HG02852 (cell line): Measurements from ENCODE around the gene PAK5.

Experiments used
- ATAC-seq: cut with Tn5 transposase; IDR thresholded peaks from one replicate; pipeline ENCODE4 v1.9.1; 2021; ENCODE audit warnings: mild to moderate bottlenecking, moderate library complexity; ENCODE audit not compliant: unreplicated experiment

PAK5 gene

DNA sequence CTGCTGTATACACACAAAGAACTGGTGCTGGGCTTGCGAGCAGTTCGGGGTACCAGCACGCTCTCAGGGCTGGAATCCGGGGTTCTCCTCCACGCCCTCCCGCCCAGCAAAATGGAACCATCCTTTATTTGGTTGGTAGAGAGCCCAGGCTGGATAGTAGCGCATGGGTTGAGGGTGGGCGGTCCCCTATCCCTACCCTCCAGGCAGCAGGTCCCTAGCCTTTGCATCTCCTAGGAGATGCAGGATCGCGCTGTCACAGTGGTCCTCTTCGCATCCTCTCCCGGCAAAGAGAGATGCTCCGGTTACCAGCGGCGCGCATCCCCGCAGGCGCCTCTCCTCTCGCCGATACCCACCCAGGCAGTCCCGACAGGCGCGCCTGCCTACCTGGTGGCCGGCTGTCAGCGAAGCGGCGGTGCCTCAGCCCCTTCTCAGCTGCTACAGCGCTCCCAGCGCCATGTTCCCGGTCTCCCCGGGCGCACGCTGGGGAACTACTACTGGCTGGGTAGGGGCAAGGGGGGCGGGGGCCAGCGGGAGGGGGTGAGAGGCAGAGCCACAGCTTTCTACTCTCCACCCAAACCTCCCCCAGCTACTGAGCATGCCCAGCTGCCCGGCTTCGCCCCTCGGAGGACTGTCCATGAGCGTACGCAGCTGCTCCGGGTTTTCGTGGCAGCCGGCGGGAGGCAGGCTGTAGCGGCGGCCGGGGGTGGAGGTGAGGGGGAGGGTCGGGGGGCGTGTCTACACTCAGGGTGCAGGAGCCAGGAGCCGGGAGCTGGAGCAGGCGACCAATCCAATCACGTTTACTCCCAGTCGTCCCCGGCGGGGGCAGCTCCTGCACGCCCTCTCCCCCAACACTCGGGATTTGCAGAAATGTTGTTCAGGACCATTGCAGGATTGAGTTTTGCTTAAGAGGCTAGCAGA is at the start of gene PAK5:
Gene PAK5, minus strand, starts transcription at position 699 of the 918 bp plus-strand sequence. CDS start 194,748 bp downstream, outside the sequence.
- ATAC-seq = no peak

DNA sequence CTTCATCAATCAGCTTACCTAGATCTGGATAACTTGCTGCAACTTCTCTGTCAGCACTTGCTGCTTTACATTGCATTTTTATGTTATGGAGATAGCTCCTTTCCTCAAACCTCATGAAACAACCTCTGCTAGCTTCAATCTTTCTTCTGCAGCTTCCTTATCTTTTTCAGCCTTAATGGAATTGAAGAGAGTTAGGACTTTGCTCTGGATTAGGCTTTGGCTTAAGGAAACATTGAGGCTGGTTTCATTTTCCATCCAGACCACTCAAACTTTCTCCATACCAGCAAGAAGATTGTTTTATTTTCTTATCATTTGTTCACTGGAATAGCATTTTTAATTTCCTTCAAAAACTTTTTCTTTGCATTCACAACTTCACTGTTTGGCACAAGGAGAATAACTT is 48.8 kb upstream of the PAK5 start:
- ATAC-seq = no peak

GRCh38 chr20:9886227-9886626 is 47.4 kb upstream of the PAK5 start:
- no peak for ATAC-seq

GRCh38 chr20:9884666-9885065 is 45.8 kb upstream of the PAK5 start:
- no peak for ATAC-seq

- no peak for ATAC-seq
These were observed 45.2 kb upstream of the PAK5 start for GRCh38 chr20:9884061-9884460.

DNA sequence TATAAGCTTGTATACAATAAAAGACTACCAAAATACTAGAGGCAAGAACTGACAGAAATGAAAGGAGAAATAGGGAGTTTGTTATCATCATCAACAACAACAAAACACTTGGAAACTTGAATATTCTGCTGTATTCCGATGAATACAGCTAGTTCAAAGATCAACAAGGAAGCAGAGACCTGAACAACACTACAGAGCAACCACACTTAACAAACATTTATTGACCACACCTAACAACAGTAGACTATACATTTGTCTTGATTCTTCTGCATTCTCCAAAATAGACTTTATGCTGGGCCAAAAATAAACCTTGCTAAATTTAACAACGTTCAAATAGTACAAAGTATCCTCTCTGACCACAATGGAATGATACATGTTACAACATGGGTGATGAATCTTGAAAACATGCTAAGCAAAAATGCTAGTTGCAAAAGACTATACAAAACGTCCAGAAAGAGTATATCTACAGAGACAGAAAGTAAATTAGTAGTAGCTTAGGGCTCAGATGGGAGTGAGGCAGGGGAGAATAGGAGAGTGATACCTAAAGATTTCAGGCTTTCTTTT is 39.1 kb upstream of the PAK5 start:
- ATAC-seq = no peak

GRCh38 chr20:9867196-9867980 is 28.5 kb upstream of the PAK5 start:
- no peak for ATAC-seq

DNA sequence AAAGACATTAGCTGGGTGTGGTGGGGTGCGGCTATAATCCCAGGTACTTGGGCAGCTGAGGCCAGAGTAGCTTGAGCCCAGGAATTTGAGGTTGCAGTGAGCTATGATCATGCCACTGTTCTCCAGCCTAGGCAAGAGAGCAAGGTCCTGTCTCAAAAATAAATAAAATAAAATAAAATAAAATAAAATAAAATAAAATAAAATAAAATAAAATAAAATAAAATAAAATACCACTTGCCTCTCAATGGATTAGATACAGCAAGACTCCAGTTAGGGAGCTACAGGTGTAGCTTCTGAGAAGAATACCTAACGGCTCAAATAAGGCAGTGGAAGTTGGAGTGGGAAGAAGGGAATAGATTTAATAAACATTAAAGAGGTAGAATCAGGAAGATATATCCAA is 13.7 kb upstream of the PAK5 start:
- ATAC-seq = no peak

DNA sequence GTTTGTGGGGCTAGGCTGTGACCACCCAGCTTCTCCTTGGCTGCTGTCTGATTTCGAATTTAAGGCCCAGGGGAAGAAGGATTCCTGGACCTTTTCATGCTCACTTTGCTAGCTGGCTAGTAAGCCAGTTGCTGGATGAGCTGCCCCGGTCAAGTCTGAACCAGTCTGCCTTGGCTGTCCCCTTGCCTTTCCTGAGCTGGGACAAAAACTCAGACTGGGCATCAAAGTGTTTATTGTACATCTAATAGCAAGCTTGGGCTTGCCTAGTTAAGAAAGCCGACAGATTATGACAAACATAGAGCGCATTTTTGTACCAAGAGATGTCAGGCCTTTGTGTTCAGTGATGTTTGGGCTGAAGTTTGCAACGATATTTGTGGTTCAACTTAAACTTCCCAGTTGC is 750 bp upstream of the PAK5 start:
- no peak for ATAC-seq

DNA sequence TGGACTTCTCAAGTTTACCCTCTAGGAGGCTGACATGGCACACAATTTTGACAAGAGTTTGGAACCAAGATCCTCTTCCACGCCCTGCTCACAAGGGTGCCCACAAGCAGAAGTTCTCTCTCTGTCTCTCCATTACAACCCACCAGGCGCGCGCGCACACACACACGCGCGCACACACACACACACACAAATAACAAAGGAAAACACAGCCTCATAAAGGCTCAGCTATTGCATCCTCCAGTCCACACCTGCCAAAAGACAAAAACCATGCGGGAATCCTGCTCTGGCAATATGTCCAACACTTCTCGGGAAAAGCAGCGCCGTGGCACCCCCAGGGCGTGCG is 870 bp downstream of the PAK5 start:
- no peak for ATAC-seq

- ATAC-seq = no peak
These were observed 1.2 kb downstream of the PAK5 start for GRCh38 chr20:9837634-9838033.

DNA sequence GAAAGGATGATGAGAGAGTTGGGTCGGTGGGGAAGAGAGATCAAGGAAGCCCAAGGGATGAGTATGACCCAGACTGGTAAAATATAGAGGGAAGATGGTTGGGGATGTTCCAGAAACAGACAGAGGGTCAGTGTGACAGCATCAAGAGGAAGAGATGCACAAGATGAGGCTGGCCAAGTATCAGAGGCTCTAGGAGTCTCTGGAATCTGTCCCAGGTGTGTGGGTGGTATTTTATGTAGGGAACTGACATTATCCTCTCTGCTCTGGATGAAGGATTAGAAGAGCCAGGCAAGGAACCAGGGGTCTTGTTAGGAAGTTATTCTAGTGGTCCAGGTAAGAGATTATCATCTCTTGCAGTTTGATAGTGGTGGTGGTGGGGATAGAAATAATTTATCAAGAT is 3.6 kb downstream of the PAK5 start:
- no peak for ATAC-seq

GRCh38 chr20:9831032-9831431 is 7.8 kb downstream of the PAK5 start:
- ATAC-seq = no peak

DNA sequence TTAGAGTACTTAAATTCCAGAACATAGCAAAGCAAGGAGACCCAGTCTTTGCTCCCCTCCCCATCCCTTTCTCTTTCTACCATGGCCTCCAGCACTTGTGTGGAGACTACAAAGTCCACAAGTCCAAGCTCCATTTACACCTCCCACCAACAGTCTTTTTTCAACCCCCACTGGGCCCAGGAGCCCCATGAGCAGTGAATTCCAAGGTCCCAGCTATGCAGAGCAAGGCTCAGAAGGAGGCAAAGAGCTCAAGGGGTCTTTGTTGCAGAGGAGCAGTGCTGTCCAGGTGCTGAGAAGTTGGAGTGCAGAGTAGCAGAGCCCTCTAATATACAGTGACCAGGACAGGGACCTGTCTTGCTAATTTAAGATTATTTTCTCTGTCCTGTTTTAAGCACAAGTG is 9.0 kb downstream of the PAK5 start:
- no peak for ATAC-seq

- no peak for ATAC-seq
These were observed 21.2 kb downstream of the PAK5 start for GRCh38 chr20:9817654-9818053.

DNA sequence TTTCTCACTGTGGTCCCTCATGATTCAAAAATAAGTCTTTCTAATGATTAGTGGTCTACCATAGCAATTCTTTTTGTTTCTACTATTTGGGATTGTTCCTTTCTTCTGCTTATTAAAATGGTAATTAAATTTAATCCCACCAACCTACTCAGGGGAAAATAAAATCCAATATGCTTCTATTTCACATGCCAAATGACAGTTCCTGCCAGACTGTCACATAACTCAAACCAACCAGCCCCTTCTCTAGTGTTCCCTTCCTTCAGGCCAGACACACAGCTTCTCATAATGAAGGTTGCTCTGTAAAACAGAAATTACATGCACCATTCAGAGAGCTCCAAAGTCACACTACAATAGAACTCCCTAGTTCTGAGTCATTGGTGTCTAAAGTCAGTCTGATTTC is 23.2 kb downstream of the PAK5 start:
- no peak for ATAC-seq

DNA sequence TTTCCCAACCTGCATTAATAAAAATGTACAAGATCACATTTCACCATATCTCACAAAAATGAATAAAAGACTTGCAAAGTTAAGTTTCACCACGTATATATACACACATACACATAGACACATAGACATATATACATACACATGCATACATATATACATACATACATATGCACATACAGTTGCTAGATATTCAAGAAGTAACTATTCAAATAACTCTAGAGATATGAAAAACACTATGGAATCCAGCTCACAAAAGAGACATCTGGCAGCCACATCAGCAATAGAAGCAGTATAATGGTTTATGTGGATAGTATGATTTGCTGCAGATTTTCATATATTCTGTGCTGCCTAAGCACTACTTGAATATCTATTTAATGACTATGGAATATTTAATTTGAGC is 28.1 kb downstream of the PAK5 start:
- no peak for ATAC-seq

GRCh38 chr20:9809271-9809670 is 29.6 kb downstream of the PAK5 start:
- no peak for ATAC-seq

DNA sequence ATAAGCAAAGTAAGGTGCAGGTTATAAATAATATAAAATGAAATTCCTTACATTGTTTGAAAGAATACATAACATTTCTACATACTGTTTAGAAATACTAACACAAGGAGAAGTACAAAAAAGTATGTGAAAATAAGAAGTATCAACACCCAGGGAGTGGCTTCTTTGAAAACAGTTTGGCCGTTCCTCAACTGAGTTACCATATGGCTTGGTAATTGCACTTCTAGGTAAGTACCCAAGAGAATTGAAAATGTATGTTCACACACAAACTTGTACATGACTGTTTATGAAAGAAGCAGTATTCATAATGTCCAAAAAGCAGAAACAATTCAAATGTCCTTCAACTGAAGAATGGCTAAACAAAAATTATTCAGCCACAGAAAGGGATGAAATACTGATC is 30.7 kb downstream of the PAK5 start:
- no peak for ATAC-seq

- no peak for ATAC-seq
These were observed 31.7 kb downstream of the PAK5 start for GRCh38 chr20:9807136-9807535.

GRCh38 chr20:9800421-9800820 is 38.5 kb downstream of the PAK5 start:
- no peak for ATAC-seq

GRCh38 chr20:9794831-9795230 is 44.0 kb downstream of the PAK5 start:
- no peak for ATAC-seq
